T47D (cell line): ENCODE data around the gene MYH4.

Experiments used
- DNase-seq, 2 experiments: peaks; one replicate each; pipeline versions ENCODE4 v3.0.0 to v3.0.0-alpha.2; 2011 to 2012; ENCODE audit warnings: low read depth in 1 of 2, low spot score in 1 of 2
- JUND ChIP-seq: IDR thresholded peaks from 2 replicates; pipeline ENCODE4 v1.6.1; 2012; ENCODE audit warnings: low read depth
- in situ Hi-C: cut with HindIII; loops from 2 replicates; pipeline ENCODE4 v1.10.0; 2016; ENCODE audit warnings: low sequenced_read_pairs, low pct_unique_long_range_greater_than_20kb

The MYH4 gene

DNA sequence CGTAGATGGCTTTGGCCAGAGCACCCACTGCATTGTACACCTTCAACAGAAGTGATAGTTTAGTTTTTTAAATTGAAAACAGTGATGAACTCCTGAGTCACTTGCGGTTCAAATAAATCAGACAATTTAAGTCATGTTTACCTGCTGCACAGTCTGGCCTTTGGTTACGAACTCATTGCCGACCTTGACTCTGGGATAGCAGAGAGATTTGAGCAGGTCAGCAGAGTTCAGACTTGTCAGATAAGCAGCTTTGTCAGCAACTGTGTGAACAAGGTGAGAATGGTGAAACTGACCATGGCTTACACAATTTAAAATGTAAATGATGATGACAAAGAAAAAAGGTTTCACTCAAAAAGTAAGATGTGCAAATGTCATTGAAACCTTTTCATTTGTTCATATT lies 9.3 kb downstream of the MYH4 start:
- in situ Hi-C loops = no loop called here
- no peak for TF ChIP-seq JUND
- no peak for DNase-seq

- no peak for TF ChIP-seq JUND
- in situ Hi-C loops = no loop called here
- DNase-seq = no peak
Measured at GRCh38 chr17:10458701-10459100, 10.7 kb downstream of the MYH4 start.

DNA sequence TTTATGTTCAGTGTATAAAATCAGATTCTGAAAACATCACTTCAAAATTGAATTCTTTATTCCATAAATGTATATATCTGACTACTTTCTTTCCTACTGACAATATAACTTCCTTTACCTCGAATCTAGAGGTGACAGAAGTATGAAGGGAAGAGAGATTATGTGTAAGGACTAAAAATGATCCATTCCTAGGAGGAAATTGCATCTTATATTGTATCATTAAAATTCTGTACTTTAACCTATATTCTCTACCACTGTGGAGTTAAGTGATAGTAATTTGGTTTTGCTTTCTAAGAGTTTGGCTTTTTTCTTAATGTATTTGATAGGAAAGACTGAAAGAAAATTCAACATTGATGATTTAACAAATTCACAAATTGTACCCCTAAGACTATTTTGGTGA lies 11.4 kb downstream of the MYH4 start:
- DNase-seq = no peak
- in situ Hi-C loops = no loop called here
- TF ChIP-seq JUND = no peak

DNA sequence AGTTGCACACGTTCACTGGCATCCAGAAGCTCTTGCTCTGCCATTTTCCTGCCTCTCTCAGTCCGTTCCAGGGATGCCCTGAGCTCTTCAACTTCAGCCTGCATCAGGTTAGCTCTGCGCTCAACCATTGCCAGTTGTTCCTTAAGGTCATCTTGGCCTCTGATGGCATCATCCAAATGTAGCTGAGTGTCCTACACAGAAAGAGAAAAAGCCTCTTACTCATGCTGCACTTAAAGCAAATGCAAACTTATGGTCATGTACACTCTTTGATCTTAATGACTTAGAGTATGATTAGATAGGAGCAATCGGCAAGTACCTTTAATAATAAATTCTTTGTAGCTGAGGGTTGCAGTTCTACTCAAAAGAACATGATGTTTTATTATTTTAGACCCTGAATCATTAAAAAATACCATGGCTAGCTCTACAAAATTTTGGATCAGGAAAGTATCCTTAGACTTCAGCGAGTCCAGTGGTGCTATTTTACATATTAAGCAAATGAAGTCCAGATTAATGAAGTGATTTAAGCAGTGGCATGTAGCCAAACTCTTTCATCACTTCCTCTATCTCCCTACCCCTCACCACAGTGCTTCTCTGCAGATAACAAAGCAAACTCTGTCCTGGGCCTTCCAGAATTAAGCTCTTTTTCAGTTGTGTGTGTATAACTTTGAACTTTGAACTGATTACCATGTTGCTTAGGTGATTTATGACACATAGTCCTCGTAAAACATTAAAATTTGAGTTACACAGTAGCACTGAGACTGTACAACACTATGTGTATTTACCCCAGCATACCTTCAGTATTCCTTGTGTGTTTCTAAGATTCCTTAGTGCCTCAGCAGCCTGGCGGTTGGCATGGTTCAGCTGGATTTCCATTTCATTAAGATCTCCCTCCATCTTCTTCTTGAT lies 22.1 kb downstream of the MYH4 start:
- DNase-seq = no peak
- in situ Hi-C loops = no loop called here
- TF ChIP-seq JUND = no peak

DNA sequence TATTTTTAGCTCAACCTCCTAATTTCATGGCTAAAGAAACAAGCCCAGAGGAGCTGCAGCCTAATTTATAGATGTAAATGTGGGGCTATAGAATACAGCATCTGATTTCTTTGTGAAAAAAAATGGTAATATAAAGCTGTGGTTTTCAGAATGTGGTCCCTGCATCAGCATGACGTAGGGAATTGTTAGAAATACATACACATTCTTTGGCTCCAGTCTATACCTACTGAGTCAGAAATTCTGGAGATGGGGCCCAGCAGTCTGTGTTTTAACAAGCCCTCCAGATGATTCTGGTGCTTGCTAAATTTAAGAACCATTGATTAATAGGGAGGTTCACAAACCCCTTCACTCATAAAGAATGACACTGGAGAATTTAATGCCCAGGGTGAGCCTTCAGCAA lies 29.5 kb downstream of the MYH4 start:
- in situ Hi-C loops = no loop called here
- TF ChIP-seq JUND = no peak
- DNase-seq = no peak

DNA sequence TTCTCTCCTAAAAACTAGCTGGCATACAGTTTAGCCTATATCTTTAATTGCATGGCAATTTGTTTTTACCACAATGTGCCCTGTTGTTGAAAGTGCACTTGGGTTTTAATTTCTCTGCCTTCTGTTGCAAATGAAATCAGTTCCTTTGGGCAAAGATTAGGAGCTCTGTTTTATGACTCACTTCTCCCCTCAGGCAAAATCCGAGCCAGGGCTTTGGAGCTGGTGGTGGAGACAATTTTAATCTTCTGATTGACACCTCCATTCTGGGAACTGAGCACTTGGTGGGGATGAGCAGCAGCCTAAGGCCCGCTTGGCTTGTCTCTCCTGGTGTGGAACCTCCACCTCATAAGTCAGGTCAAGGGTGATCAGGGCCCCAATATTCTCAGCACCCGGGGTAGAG lies 34.3 kb downstream of the MYH4 start:
- no peak for TF ChIP-seq JUND
- no peak for DNase-seq
- in situ Hi-C loops = no loop called here

DNA sequence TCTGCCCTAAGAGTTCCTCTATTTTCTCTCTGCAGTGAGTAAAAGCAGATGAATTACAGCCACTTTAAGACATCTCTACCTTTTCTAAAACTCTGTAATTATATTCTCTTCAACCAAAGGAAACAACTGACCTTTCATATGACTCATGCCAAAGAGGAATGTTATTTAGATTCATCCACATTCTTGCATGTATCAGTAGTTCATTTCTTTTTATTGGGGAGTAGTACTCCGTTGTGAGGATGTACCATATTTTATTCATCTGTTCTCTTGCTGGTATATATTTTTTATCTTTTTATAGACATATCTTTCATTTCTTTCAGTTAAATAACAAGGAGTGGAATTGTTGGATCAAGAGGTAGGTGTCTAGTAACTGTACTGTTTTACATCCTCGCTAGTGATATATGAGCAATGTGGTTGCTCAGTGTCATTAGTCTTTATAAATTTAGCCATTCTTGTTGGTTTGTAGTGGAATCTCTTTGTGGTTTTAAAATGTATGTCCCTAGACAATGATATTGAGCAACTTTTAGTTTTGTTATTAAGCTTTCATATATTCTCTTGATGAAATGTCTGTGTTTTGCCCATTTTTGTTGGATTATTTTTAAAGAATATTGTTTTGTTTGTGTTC lies 39.8 kb downstream of the MYH4 start:
- in situ Hi-C loops = no loop called here
- TF ChIP-seq JUND = no peak
- DNase-seq = no peak

GRCh38 chr17:10428781-10429180 lies 40.6 kb downstream of the MYH4 start:
- DNase-seq = no peak
- in situ Hi-C loops = no loop called here
- no peak for TF ChIP-seq JUND

DNA sequence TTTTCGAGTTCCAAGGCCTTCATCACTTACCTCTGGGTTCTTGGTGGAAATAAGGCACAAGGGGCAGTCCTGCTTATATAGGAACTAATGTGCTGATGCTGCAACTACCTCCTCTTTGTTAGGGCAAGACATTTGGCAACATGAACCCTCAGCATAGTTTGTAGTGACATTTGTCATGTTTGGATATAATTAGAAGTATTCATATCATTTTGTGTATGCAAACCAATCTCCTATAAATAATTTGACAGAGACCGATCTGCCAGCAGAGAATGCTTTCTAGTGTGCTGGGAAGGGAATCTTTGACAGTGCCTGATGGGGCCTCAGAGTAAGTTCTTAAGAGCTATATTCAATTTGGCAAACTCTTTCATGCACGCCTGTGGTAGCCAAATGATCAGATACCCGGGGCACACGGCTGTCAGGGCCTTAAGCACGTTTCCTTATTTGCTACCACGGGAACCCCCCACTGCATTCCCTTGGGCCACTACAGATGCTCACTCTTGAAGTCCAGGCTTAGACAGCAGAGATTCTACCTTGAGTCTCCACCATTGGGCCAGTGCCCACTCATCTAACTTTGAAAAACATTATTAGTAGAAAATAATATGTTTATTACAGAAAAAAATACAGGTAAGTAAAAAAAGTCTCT lies 47.3 kb downstream of the MYH4 start, which contains the start of gene MYH8:
TSS of gene MYH8 (minus strand) at position 51 of the 643 bp plus-strand sequence. CDS start 1,723 bp downstream, outside the sequence.
- in situ Hi-C loops = no loop called here
- no peak for DNase-seq
- TF ChIP-seq JUND = no peak

GRCh38 chr17:10421211-10421610 lies 48.1 kb downstream of the MYH4 start:
- in situ Hi-C loops = no loop called here
- TF ChIP-seq JUND = no peak
- DNase-seq = no peak

GRCh38 chr17:10420811-10421210 lies 48.5 kb downstream of the MYH4 start:
- no peak for DNase-seq

DNA sequence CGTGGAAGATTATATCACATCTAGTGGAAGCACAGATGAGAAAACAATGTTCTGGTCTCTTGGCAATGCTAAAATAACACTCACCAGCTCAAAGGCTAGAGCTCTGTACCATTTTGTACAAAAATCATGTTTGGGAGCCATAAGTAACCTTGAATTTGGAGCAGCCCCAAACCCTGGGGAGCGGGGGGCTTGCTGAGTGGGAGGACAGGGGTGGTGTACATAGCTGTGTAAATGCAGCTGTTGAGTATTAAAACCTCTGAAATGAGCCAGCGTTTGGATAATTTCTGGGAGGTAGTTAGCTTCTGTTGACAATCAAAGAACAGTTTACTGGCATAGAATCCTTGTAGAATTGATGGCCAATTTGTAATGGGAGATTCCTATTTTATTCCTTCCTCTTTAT lies 51.9 kb downstream of the MYH4 start:
- in situ Hi-C loops = no loop called here
- no peak for TF ChIP-seq JUND
- DNase-seq = no peak

More at GRCh38 chr17:10420811-10421210, 48.5 kb downstream of the MYH4 start:
- no peak for TF ChIP-seq JUND
- in situ Hi-C loops = no loop called here

GRCh38 chr17:10415161-10415560 lies 54.2 kb downstream of the MYH4 start:
- in situ Hi-C loops = no loop called here
- no peak for TF ChIP-seq JUND
- DNase-seq = no peak
